Testis (tissue), 2 donors: ENCODE measurements around the gene KIFAP3.
"Not testable (repeated sequence)": the region's sequence is repeated elsewhere in the genome, so short reads cannot be mapped to it uniquely, and the experiment has no call there.

ENCODE experiments used
- POLR2A ChIP-seq: fragments of 450-650 bp; IDR thresholded peaks from one replicate; pipeline ENCODE4 v1.6.1; 2017; ENCODE audit warnings: antibody characterized with exemption, mild to moderate bottlenecking, moderate library complexity
- TF ChIP-seq, protein P1 (sequence below), 3 experiments: fragments of 450-650 bp in 2 of 3; fragments of 200-600 bp in 1 of 3; sonication (generic) in 1 of 3; IDR thresholded peaks; one replicate each; pipeline ENCODE4 v1.5.1; 2016 to 2019; ENCODE audit warnings: antibody characterized with exemption in 3 of 3, mild to moderate bottlenecking in 2 of 3, moderate library complexity in 1 of 3

DNA sequence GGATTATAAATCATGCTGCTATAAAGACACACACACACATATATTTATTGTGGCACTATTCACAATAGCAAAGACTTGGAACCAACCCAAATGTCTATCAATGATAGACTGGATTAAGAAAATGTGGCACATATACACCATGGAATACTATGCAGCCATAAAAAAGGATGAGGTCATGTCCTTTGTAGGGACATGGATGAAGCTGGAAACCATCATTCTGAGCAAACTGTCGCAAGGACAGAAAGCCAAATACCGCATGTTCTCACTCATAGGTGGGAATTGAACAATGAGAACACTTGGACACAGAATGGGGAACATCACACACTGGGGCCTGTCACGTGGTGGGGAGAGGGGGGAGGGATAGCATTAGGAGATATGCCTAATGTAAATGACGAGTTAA, 12.8 kb downstream of the KIFAP3 start:
- TF ChIP-seq, protein P1, sequence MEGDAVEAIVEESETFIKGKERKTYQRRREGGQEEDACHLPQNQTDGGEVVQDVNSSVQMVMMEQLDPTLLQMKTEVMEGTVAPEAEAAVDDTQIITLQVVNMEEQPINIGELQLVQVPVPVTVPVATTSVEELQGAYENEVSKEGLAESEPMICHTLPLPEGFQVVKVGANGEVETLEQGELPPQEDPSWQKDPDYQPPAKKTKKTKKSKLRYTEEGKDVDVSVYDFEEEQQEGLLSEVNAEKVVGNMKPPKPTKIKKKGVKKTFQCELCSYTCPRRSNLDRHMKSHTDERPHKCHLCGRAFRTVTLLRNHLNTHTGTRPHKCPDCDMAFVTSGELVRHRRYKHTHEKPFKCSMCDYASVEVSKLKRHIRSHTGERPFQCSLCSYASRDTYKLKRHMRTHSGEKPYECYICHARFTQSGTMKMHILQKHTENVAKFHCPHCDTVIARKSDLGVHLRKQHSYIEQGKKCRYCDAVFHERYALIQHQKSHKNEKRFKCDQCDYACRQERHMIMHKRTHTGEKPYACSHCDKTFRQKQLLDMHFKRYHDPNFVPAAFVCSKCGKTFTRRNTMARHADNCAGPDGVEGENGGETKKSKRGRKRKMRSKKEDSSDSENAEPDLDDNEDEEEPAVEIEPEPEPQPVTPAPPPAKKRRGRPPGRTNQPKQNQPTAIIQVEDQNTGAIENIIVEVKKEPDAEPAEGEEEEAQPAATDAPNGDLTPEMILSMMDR (IDR thresholded peaks at IDR 0.05): not testable (repeated sequence)
- not testable (repeated sequence) for TF ChIP-seq POLR2A
